Body of pancreas (tissue), 4 donors: ENCODE measurements around the gene CEP55.

ENCODE experiments used
- CTCF ChIP-seq, 7 experiments: fragments of 450-650 bp in 4 of 7; fragments of 200-600 bp in 3 of 7; sonication (generic) in 3 of 7; IDR thresholded peaks; one replicate each; pipeline ENCODE4 v1.5.1; 2016 to 2019; ENCODE audit warnings: antibody characterized with exemption in 7 of 7
- POLR2A ChIP-seq, 3 donors: fragments of 450-650 bp; IDR thresholded peaks; one replicate each; pipeline ENCODE4 v1.6.1; 2016; ENCODE audit warnings: antibody characterized with exemption in 3 of 3, mild to moderate bottlenecking in 2 of 3

- no peak for TF ChIP-seq CTCF (IDR thresholded peaks at IDR 0.05)
- no peak for TF ChIP-seq POLR2A (IDR thresholded peaks at IDR 0.05)
These were observed 21.2 kb upstream of the CEP55 start for GRCh38 chr10:93475227-93475626.
